WTC11 (cell line): Measurements from ENCODE around the gene RANGAP1.
"Not testable (repeated sequence)": the region's sequence is repeated elsewhere in the genome, so short reads cannot be mapped to it uniquely, and the experiment has no call there.

ENCODE experiments used
- ARID4B ChIP-seq: sonication (generic); formaldehyde crosslinking; IDR thresholded peaks from 2 replicates; pipeline ENCODE4 v1.8.0; 2023; ENCODE audit warnings: missing genetic modification reagents, mild to moderate bottlenecking, borderline replicate concordance
- CTCF ChIP-seq: fragments of 200-600 bp; IDR thresholded peaks from 2 replicates; pipeline ENCODE4 v1.8.0; 2022; ENCODE audit warnings: antibody characterized with exemption
- FOXJ3 ChIP-seq: sonication (generic); formaldehyde crosslinking; IDR thresholded peaks from 2 replicates; pipeline ENCODE4 v1.9.0; 2021; ENCODE audit warnings: missing genetic modification reagents, mild to moderate bottlenecking, borderline replicate concordance
- NFATC4 ChIP-seq: fragments of 250-450 bp; sonication (Bioruptor Pico); IDR thresholded peaks from 2 replicates; pipeline ENCODE4 v1.9.0; 2021; ENCODE audit warnings: mild to moderate bottlenecking
- USF2 ChIP-seq: sonication (generic); formaldehyde crosslinking; IDR thresholded peaks from 2 replicates; pipeline ENCODE4 v1.8.1; 2023; ENCODE audit warnings: mild to moderate bottlenecking, missing genetic modification reagents, moderate library complexity

GRCh38 chr22:41259756-41260155 is 26.2 kb downstream of the RANGAP1 start:
- not testable (repeated sequence) for TF ChIP-seq USF2 (CRISPR knock-in tag); NFATC4 (CRISPR knock-in tag); CTCF; FOXJ3; ARID4B (CRISPR knock-in tag)
